GM19023 (cell line): ENCODE data around the gene APBA2.

Experiments
- ATAC-seq: cut with Tn5 transposase; IDR thresholded peaks from one replicate; pipeline ENCODE4 v1.9.1; 2021; ENCODE audit warnings: mild to moderate bottlenecking, moderate library complexity; ENCODE audit not compliant: unreplicated experiment

APBA2 gene

DNA sequence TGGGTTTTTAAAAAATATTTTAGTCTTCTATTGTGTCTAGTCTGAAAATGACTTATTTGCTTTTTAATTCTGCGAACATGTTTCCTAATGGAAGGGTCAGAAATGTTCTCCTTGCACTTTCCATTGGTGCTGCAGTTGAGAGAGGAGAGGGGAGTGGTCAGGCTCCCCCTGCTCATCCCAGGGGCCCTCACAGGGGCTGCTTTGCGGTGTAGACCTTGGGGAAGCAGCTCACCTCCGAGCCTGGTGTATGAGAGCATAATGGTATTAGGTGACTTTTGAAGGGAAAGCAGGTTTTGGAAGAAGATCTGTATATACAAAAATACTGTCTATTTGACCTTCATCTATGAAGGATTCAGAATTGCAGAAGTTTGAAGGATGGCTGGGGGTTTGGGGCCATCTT, 28.3 kb downstream of the APBA2 start:
- no peak for ATAC-seq

DNA sequence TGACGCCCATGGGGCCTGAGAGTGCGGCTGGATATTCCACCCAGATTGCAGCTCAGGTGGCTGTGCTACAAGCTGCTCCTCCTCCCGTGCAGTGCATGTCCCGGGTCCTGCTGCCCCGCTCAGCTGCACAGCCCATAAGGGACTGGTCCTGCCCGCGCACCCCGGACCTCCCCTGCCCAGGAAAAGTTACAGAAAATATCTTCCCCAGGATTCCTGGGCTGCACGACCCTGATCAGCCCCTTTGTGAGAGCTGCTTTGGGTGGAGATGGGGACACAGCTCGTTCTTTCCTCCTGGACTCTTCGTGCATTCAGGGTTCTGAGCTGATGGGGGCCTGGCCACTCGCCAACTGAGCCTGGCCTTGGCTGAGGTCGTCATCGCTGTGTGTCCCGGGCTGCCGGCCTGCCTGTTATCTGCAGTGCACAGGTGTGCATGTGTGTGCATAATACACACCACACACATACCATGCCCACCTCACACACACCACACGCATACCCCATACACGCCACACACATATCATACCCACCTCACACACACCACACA, 28.8 kb downstream of the APBA2 start:
- ATAC-seq: no peak

DNA sequence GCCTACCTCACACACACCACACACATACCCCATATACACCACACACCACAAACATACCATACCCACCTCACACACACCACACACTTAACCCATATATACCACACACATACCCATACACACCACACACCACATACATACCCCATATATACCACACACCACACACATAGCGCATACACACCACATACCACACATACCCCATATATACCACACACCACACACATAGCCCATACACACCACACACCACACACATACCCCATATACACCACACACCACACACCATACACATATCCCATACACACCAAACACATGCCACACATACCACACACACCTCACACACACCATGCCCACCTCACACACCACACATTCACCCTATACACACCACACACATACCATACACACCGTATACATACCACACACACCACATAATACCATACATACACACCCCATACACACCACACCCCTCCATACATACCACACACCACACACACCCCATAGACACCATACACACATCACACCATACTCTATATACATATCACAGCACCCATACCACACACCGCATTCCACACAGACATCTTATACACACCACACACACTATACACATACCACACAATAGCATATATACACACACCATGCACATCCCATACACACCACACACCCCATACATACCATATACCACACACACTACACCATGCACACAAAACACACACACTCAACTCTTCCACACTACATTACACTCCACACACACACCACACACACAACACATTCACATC, 29.5 kb downstream of the APBA2 start:
- ATAC-seq: no peak

DNA sequence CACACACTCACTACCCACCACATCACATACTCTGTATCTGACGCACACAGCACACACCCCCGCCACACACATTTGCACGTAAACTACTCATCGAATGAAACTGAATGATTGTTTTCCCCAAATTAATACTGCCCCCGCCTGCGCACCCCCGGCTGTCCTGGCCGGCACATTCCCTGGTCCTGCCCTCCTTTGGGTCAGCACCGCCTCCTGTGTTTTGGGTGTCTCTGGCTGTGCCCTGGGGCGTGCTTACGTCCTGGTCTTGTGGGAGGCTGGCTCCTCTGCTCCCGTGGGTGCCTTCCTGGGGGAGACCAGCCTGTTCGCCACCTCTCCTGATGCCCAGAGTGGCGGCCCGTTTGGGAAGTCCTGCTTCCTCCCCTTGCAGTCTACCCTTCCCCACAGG, 30.2 kb downstream of the APBA2 start:
- ATAC-seq: no peak

DNA sequence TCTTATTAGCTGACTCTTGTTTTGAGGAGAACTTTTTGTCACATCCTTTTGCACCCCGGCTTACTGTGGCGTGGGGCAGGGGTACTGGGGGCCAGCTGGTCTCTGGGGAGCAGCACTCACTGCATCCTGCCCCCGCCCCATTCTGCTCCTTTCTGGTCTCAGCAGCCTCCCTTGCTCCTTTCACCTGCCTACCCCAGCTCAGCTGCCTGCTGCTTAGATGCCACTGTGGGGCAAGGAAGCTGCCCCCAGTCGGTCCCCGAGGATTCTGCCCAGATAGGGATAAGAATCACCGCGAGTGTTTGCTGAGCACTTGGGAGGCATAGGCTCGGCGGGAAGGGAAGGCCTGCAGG, 32.0 kb downstream of the APBA2 start:
- ATAC-seq: no peak

DNA sequence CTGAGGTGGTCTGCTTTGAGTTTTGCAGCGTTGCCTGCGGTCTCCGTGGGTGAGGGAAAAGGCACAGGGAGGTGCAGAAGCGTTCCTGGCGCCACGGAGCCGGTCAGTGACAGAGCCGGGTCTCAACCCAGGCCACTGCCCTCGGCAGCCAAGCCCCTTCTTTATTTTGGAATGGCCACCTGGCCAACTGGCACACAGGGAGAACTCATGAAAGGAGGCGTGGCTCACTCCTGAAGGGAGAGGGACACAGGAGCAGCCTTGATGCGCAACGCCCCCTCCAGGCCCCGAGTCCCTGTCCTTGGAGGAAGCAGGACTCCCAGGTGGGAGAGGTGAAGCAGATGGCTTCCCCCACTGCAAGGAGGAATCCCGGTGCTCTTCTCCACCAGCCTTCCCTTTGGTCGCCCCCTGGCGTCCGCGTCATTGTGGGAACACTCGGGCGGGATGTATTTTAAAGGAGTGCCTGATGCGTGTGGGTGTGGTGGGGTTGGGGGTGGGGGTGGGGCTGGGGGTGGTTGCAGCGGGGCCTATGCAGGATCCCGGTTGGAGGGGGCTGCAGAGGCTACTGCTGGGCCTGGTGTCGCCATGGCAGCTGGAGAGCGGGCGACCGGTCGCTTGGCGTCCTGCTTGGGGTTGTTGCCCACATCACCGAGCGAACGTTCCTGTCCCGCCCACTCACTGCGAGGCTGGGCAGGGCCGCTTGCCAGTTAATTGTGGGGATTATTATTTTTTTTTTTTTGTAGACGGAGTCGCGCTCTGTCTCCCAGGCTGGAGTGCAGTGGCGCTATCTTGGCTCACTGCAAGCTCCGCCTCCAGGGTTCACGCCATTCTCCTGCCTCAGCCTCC, 32.6 kb downstream of the APBA2 start:
- ATAC-seq: no peak

DNA sequence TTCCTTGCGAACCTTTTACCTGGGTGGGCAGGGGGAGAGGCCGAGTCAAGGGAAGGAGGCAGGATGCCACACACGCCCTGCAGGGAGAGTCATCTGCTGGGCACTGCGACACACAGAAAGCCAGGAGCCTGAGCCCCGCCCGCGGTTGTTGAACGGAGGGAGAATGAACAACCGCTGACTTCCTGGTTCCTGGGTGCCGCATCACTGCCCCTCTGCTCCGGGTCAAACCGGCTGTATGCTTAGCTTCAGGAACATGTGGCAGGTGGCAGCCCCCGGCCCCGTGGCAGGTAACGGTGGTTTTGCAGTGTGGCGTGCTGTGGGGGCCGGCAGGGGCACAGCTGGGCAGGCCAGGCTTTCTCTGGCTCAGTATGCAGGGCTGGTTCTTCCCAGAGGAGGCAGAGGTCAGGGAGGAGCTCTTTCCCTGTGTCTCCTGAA, 33.4 kb downstream of the APBA2 start:
- no peak for ATAC-seq

DNA sequence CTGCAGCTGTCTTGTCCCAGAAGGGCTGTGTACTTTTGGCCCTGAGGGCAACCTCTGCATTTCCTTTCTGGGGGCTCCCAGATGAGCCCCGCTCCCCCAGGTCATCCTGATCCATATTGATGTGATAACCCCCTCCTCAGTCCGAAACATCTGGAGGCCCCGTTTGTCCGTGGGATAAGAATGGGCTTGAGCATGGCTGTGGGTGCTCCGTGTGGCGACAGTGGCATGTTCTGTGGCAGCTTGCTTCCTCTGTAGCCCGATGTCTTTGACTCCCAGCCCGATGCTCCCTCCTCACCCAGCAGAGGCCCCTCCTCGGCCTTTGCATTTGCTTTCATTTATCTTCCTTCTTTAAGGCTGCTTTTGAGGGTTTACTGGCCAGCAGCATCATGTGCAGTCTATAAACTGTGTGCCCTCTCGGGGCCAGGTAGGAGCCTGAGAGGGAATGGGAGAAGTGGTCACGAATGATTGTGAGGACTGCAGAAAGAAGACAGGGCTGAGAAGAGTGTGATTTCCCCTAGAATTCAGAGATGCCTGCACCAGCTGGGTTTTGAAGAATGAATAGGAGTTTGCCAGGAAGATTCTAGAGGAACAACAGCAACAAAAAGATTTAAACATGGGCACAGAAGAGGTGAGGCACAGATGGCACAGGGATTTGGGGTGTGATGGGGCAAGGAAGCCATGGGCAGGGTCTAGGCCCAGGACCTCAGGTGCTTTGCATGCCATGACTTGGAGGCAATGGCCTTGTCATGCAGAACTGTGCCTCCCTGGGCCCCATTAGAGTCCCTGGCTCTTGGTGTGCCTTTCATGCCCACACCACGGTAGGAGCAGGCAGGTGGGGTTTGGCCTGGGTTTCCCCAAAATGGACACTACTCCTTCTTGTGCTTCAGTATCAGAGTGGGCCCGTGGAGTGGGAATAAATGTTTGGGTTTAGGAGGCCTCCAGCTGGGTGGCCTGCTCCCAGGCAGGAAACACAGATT, 34.2 kb downstream of the APBA2 start:
- no peak for ATAC-seq

DNA sequence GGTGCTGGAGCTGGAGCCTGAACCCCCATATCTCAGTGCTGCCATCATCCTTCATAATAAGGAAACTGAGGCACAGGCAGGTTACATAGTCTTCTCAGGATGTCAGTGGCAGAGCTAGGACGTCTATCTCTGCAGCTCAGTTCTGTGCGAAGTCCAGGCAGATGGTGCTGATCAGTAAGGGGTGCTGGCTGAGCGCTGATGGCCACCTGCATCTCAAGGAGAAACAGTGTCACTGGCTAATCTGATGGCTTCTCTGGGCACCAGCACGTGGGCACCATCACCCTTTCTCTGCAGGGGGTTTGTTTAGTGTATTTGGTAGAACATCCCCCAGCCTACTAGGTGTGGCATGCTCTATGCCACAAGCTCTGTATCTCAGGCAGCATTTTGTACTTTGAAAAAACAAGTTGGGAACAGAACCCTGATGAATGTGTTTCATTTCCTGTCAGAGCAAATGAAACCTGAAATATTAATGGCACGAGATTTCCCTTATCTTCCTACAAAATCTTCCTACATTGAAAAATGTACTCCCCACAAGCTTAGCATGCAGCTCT, 35.1 kb downstream of the APBA2 start:
- ATAC-seq: no peak

DNA sequence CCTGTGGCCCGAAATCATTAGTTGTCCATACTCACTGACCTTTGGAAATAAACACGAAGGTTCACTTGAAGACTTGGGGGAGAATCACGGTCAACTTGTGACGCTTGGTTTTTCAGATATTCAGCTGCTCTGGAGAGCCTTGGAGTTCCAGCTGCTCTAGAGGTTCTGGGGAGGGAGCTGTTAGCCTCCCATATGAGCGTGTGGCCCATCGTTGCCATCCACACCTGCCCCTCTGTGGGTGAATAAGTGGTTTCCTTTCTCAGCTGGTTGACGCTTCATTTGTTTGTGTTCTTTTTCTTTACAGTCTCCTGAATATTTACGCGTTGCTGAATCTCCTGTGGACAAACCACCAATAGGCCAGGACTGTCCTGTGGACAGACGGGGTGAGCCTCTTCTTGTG, 35.6 kb downstream of the APBA2 start:
- ATAC-seq: no peak

DNA sequence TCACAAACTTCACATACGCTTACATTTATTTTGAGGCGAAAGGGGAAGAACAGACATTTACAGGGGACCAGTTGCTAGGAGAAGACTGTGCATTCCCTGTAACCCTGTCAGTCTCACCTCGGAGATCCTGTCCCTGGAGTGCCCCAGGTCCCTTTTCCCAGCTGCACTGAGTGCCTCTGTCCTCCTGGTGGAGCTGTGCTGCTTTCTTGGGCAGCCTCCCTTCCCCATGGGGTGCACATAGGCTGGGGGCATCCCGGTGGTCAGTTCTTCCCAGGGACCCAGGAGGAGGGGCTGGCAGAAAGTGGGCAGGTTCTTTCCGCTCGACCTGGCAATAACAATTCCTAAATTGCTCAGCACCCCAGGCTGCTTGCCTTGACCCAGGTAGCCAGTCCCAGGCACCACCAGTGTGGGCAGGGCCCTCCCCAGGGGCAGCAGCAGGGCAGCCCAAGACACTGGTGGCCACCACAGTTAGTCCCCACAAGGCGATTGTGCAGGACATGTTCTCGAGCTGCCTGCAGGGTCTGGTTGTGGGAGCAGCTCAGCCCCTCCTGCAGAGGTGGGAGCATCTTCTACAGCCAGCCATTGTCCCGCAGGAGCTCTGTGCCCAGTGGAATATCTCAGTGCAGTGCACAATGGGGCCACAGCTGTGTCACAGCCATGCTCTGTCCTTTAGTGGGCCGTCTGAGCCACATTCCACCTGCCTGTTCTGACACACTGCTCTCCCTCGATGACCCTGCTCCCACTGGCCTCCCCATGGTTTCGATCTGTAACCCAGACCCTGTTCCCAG, 36.3 kb downstream of the APBA2 start:
- ATAC-seq: no peak

DNA sequence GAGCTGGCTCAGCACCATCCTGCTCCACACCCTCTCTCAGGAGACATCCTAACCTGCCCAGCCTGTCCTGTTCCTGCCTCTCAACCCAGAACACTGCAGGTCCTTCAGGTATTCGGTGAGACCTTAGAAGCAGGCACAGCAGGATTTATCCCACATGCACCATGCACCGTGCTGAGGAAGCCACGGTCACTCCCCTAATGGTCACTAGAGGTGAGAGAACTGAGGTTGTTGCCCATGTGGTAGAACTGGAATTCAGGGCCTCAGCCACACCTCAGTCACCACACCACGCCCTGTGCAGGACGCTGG, 36.9 kb downstream of the APBA2 start:
- ATAC-seq: no peak

DNA sequence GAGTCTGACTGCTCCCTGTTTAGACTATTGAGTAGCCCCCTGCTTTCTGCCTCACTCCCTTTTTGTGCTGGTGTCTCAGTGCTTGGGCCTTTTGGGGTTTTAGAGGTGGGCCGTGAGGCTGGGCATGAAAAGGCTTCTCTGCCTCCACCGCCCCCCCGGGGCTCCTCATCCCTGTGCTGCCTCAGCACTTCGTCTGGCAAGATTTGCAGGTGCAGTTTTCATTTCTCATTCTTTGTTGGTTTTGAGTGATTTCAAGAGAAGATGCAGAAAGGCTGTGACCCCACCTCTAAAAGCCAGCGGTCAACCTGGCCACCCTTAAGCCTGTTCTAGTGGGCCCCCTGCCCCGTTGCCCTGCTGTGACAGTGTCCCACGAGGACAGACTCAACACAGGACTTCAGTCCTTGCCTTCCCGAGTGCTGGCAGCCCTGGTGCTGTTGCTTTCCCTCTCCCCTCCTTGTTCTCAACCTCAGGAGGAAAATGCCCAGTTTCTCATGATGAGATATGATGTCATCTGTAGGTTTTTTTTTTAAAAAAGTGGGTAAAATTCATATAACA, 38.0 kb downstream of the APBA2 start:
- no peak for ATAC-seq

DNA sequence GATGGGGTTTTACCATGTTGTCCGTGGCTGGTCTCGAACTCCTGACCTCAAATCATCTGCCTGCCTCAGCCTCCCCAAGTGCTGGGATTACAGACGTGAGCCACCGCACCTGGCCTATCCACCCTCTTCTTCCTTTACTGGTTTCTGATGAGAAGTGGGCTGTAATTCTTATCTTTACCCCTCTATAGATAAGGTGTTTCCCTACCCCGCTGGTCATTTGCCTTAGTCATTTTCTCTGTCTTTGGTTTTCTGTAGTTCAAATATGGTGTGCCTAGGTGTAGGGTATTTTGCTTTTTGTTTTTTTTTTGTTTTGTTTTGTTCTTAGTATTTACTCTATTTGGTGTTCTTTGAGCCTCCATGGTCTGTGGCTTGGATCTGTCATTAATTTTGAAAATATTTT, 41.3 kb downstream of the APBA2 start:
- ATAC-seq: no peak

DNA sequence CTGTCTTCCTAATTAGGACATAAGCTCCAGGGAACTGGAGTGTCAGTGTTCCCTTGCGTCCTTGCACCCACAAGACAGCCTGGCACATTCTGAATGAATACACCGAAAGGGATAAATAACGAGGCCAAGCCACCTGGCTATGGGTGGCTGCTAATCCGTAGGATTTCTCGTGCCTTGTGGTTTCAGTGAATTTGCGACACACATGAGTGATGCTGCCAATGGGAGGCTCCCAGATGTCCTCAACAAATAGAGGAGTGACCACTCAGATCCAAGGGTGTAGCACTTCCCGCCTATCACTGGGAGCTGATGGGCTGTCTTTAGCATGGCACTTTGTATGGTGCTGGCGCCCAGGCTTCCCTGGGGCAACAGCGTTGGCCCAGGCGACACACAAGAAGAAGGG, 43.4 kb downstream of the APBA2 start:
- no peak for ATAC-seq

DNA sequence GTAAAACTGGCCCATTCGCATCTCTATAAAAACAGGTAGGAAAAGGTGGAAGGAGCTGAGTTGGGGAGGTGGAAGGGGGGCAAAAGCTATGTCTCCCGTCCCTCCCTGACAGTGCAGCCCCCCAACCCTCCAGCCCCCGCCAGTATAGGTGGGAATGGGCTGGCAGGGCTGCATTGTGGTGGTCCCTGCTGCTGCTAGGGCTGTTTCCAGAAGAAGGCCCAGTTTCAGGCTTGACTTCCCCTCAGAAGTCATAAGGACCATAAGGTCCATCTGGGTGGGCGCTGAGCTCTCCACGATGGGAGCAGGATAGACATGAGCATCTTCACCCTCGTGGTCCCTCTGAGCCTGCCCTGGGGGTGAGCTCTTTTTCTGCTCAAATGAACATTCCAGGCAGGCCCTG, 44.2 kb downstream of the APBA2 start:
- no peak for ATAC-seq

DNA sequence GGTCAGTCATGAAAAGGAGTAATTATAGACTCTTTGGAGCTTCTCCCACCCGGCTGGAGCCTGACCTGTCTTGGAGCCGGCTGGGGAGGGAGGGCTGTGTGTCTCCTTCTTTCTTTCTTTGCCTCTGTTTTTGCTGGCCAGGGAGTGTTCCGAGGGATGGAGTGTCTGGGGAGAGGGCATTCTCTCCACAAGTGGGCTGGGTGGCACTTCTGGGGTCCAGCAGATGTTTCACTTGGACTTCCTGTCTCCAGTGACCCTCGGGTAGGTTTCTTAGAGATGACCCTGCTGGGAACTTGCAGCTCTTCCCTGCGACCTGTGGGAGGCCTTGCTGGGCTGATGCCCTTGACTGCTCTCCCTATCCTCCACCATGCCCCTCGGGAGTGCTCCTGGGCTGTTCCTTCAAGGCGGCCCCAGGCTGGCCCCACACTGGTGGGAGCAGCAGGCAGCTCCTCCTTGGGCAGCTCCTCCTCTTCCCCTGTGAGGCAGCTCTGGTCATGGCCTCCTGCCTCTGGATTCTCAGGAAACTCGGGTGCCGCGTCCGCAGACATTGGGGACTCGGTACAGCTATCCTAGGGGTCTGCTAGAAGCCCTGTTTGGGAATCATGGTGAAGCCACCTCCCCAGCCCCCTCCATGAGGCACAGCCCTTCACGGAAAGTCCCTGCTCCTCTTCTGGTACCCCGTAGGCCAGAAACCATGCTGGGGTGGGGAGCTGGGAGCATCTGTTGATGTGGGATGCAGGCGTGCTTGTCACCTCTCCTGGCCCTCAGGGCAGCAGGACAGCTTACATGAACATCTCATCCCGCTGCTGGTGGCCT, 44.9 kb downstream of the APBA2 start:
- no peak for ATAC-seq

DNA sequence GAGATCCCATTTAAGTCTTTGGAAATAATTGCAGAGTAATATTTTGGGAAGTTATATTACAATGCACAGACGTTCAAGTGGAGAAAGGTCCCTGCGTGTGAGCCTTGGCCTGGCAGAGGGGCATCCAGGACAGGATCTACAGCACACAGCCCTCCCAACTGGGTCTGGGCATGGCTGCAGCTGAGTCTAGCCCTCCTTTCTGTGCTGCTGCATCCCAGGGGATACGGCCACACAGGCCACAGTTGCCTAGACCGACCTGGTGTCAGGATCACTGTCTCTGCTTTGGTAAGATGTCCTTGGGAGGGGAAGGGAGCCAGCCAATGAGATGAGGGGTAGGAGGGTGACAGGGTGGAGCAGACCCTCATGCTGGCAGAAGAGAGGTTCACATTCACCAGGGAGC, 46.1 kb downstream of the APBA2 start:
- no peak for ATAC-seq

DNA sequence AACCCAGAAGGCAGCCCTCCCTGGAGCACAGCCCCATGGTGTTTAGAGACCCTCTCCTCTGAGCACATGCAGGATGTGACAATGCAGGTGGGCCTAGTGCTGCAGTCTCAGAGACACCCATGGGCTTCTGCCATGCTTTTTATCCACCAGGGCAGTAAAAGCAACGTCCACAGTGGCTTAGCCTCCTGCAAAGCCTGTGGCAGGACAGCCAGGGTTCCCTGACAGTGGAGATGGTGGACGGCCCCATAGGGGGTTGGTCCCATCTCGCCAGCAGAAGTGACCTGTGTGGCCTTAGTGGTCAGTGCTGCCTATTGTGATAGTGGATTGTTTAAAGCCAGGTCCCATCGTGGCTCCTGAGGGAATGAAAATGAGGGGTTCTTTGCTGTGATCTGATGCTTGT, 46.6 kb downstream of the APBA2 start:
- ATAC-seq: no peak
